Fibroblast of lung (primary cell): ENCODE results near the gene CERCAM. TPM values are rescaled to one million over a fixed set of nuclear protein-coding genes. Genes with fewer than 3 reads are reported as not detected.

Experiments used
- DNase-seq, 2 donors: peaks; one replicate each; pipeline versions ENCODE4 v3.0.0 to v3.0.0-alpha.2; 2010; ENCODE audit warnings: low read depth in 2 of 2
- H2AFZ ChIP-seq: 2 replicates; pipeline ENCODE4 v1.5.1; 2012; ENCODE audit warnings: low read length, control low read depth, inconsistent platforms
- H3K27ac ChIP-seq: 2 replicates; pipeline ENCODE4 v1.5.1; 2011; ENCODE audit warnings: low read length, control low read depth; ENCODE audit not compliant: insufficient read depth
- H3K27me3 ChIP-seq: 2 replicates; pipeline ENCODE4 v1.5.1; 2011; ENCODE audit warnings: mild to moderate bottlenecking, low read length; ENCODE audit not compliant: control insufficient read depth, insufficient read depth
- H3K36me3 ChIP-seq: 2 replicates; pipeline ENCODE4 v1.5.1; 2011; ENCODE audit warnings: low read length; ENCODE audit not compliant: control insufficient read depth, insufficient read depth
- H3K4me1 ChIP-seq: 2 replicates; pipeline ENCODE4 v1.5.1; 2011; ENCODE audit warnings: low read length; ENCODE audit not compliant: control insufficient read depth, insufficient read depth; ENCODE audit errors: extremely low read depth
- H3K4me2 ChIP-seq: 2 replicates; pipeline ENCODE4 v1.5.1; 2011; ENCODE audit warnings: low read length, control low read depth; ENCODE audit not compliant: insufficient read depth; ENCODE audit errors: extremely low read depth
- H3K4me3 ChIP-seq, 4 experiments: fragments of 200-600 bp in 1 of 4; sonication (generic) in 1 of 4; replicated peaks in 1 of 4; 2 replicates each; pipeline ENCODE4 v1.5.1; 2011 to 2016; ENCODE audit warnings: low read length in 4 of 4, low read depth in 3 of 4, mild to moderate bottlenecking in 3 of 4, control low read depth in 2 of 4, inconsistent platforms in 1 of 4, mixed read lengths in 1 of 4; ENCODE audit not compliant: insufficient read depth in 1 of 4; ENCODE audit errors: control extremely low read depth in 1 of 4
- H3K79me2 ChIP-seq: 2 replicates; pipeline ENCODE4 v1.5.1; 2012; ENCODE audit warnings: mild to moderate bottlenecking, low read length, inconsistent platforms; ENCODE audit not compliant: control insufficient read depth, insufficient read depth
- H3K9ac ChIP-seq: 2 replicates; pipeline ENCODE4 v1.5.1; 2011; ENCODE audit warnings: mild to moderate bottlenecking, low read length, control low read depth; ENCODE audit not compliant: insufficient read depth
- H3K9me3 ChIP-seq: 2 replicates; pipeline ENCODE4 v1.5.1; 2012; ENCODE audit warnings: low read depth, low read length; ENCODE audit not compliant: control insufficient read depth, insufficient read depth
- H4K20me1 ChIP-seq: 2 replicates; pipeline ENCODE4 v1.5.1; 2011; ENCODE audit warnings: low read length; ENCODE audit not compliant: control insufficient read depth, insufficient read depth; ENCODE audit errors: extremely low read depth
- EZH2 ChIP-seq: IDR thresholded peaks from 2 replicates; pipeline ENCODE4 v1.5.1; 2012; ENCODE audit warnings: low read length, control low read depth, mild to moderate bottlenecking; ENCODE audit errors: missing control alignments
- polyA plus RNA-seq, 2 donors: library from polyadenylated mRNA; depleted of rRNA in 1 of 2; stranded (reverse) in 1 of 2; unstranded in 1 of 2; fragments of >200 nt; gene quantifications; 2 replicates each; pipeline ENCODE4 v1.2.1, GENCODE V29; 2011 to 2012; ENCODE audit warnings: missing spikeins in 1 of 2
- total RNA-seq: library from RNA; depleted of rRNA; stranded (reverse); fragments of >200 nt; gene quantifications from 2 replicates; pipeline ENCODE4 v1.2.1, GENCODE V29; 2014
- TF ChIP-seq, protein P1 (sequence below), 2 donors: IDR thresholded peaks in 1 of 2; conservative IDR thresholded peaks in 1 of 2; 1 replicate in 1 of 2; 2 replicates in 1 of 2; pipeline ENCODE4 v1.5.1; 2011 to 2012; ENCODE audit warnings: low read length in 2 of 2, control low read depth in 1 of 2, inconsistent platforms in 1 of 2, low read depth in 1 of 2, mild to moderate bottlenecking in 1 of 2

The CERCAM gene
- total and polyA plus RNA-seq, 2 donors (not counting 1 experiment from before 2014, with no cell fraction given), result 64.2 to 90.5 TPM

DNA sequence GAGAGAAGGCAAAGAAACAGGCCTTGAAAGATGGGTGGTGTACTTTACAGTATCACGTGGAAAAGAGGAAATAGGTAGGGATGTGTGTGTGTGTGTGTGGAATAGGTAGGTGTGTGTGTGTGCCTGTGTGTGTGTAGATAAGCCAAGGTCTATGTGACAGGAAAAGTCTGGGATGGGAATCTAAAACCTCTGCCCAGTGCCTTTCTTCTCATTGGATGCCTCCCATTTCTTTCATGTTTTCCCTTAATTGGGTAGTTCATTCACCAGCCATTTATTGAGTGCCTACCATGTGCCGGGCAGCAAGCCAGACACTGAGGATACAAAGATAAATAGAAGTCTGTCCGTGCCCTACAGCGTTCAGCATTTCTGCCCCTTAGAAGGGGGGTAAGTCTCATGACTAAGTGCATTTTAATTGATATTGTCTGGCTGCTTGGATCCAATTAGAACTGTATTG, 48.4 kb upstream of the CERCAM start:
- Histone ChIP-seq H3K4me2 (peak overlapping the region; percentile 96), H2AFZ (no peak overlapping the region), H3K4me3 (peak overlapping the region; percentile 71 to 99 (median 87)), H3K36me3 (peaks cover 1% of the 10 kb centered on the region), H3K9me3 (no peaks in the 10 kb centered on the region), H3K9ac (peak overlapping the region; percentile 83), H3K27ac (peak overlapping the region; percentile 91), H4K20me1 (no peaks in the 10 kb centered on the region), H3K4me1 (peaks cover 7% of the 10 kb centered on the region), H3K79me2 (peaks cover 32% of the 10 kb centered on the region), H3K27me3 (no peaks in the 10 kb centered on the region)
- no peak for TF ChIP-seq EZH2
- peak in 1 of 2 donors; percentile 23 for DNase-seq

DNA sequence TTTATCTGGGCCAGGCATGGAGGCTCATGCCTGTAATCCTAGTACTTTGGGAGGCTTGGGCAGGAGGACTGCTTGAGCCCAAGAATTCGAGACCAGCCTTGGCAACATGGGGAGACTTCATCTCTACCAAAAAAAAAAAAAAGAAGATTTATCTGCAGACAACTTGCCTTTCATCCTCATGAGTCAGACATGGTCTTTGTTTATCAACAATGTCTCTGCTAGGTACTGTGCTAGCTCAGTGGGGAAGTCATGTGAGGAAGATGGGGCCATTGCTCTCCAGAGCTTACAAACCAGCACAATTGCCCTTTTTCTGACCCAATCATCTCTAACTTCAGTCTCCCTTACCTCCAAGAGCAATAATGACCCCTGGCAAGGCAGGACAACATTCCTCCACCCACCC, 47.9 kb upstream of the CERCAM start:
- no peak overlapping the region for H3K9ac ChIP-seq
- H2AFZ ChIP-seq, result no peak overlapping the region
- peak overlapping the region in 2 of 4 experiments; percentile 71 to 99 for H3K4me3 ChIP-seq
- peaks cover 7% of the 10 kb centered on the region for H3K4me1 ChIP-seq
- H3K79me2 ChIP-seq, result peaks cover 32% of the 10 kb centered on the region
- TF ChIP-seq, protein P1, sequence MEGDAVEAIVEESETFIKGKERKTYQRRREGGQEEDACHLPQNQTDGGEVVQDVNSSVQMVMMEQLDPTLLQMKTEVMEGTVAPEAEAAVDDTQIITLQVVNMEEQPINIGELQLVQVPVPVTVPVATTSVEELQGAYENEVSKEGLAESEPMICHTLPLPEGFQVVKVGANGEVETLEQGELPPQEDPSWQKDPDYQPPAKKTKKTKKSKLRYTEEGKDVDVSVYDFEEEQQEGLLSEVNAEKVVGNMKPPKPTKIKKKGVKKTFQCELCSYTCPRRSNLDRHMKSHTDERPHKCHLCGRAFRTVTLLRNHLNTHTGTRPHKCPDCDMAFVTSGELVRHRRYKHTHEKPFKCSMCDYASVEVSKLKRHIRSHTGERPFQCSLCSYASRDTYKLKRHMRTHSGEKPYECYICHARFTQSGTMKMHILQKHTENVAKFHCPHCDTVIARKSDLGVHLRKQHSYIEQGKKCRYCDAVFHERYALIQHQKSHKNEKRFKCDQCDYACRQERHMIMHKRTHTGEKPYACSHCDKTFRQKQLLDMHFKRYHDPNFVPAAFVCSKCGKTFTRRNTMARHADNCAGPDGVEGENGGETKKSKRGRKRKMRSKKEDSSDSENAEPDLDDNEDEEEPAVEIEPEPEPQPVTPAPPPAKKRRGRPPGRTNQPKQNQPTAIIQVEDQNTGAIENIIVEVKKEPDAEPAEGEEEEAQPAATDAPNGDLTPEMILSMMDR (conservative IDR thresholded peaks at IDR 0.05 in 1 of 2, IDR thresholded peaks at IDR 0.05 in 1 of 2; ENCODE audit: low read depth in 1 of 2, low read length in 2 of 2), result no peak
- TF ChIP-seq EZH2, result no peak
- H3K27me3 ChIP-seq, result no peaks in the 10 kb centered on the region
- H3K36me3 ChIP-seq, result peaks cover 1% of the 10 kb centered on the region
- H3K27ac ChIP-seq, result peak overlapping the region; percentile 91
- H3K9me3 ChIP-seq, result no peaks in the 10 kb centered on the region
- DNase-seq, result peak; percentile 21 to 32
- H4K20me1 ChIP-seq, result no peaks in the 10 kb centered on the region
- peak overlapping the region; percentile 96 for H3K4me2 ChIP-seq

DNA sequence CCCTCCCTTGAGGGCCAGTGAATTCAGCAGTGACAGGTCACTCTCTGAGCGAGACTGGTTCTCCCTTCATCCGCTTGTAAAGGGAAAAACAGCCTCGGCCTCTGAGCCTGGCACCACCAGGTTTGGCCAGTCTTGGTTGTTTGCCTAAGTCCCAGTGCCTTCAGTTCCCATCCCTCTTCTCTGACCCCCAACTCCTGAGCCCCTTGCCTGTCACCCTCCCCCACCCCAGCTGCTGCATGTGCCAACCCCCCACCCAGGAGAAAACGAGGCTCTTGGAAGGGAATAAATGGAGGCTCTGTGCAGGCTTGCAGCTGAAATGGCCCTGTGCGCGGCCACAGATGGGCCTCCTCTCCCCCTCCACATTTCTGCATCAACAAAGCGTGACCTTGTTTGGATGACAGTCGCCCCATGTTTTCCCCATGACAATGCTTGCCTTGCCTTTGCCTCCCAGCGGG, 46.4 kb upstream of the CERCAM start:
- Histone ChIP-seq H2AFZ (no peak overlapping the region), H3K36me3 (peaks cover 3% of the 10 kb centered on the region), H4K20me1 (no peaks in the 10 kb centered on the region), H3K9me3 (no peaks in the 10 kb centered on the region), H3K4me3 (no peak overlapping the region), H3K79me2 (peaks cover 34% of the 10 kb centered on the region), H3K9ac (no peak overlapping the region), H3K4me1 (peaks cover 7% of the 10 kb centered on the region), H3K27ac (no peak overlapping the region), H3K27me3 (no peaks in the 10 kb centered on the region), H3K4me2 (no peak overlapping the region)
- no peak for DNase-seq
- no peak for TF ChIP-seq EZH2
- TF ChIP-seq, protein P1 (conservative IDR thresholded peaks at IDR 0.05 in 1 of 2, IDR thresholded peaks at IDR 0.05 in 1 of 2; ENCODE audit: low read depth in 1 of 2, low read length in 2 of 2), result no peak
